HepG2 (cell line): ENCODE results near the gene SFT2D1. TPM values are rescaled to one million over a fixed set of nuclear protein-coding genes. Genes with fewer than 3 reads are reported as not detected.

Experiments used
- ATAC-seq: fragments of 200-7000 bp; cut with Tn5 transposase; 3 replicates; pipeline ENCODE4 v1.9.1; 2020; ENCODE audit warnings: mild to moderate bottlenecking, moderate library complexity
- BruUV-seq: library from RNA; stranded (reverse); fragments of 400-500 nt; replicated peaks from 2 replicates; lab custom pipeline; 2021; lab: Mats Ljungman, UMichigan
- CTCF ChIA-PET: fragments of 300-600 bp; formaldehyde crosslinking; extraction: SDS; loops from one replicate; lab custom pipeline; 2021; ENCODE audit warnings: low total read pairs, inconsistent platforms, low intra/inter-chr PET ratio; lab: Yijun Ruan, JAX
- POLR2A ChIA-PET: fragments of 350-600 bp; sonication (Branson Sonifier 250); formaldehyde crosslinking; loops from one replicate; lab custom pipeline; 2020; ENCODE audit warnings: antibody characterized with exemption, inconsistent platforms; lab: Yijun Ruan, JAX
- DNase-seq: peaks from one replicate; pipeline ENCODE4 v3.0.0-alpha.2; 2015; ENCODE audit warnings: low spot score
- FAIRE-seq: peaks from 3 replicates; lab custom pipeline; 2011; peaks lifted over from hg19 to GRCh38; lab: Jason Lieb, UNC
- H2AFZ ChIP-seq: one replicate; pipeline ENCODE4 v1.6.1; 2011; ENCODE audit warnings: low read length, inconsistent platforms
- H3K27ac ChIP-seq: fragments of 300-600 bp; 3 replicates; pipeline ENCODE4 v1.8.0; 2011; ENCODE audit warnings: mixed run types, mild to moderate bottlenecking, mixed read lengths, low read length, inconsistent platforms; ENCODE audit not compliant: insufficient read depth; ENCODE audit errors: extremely low read length
- H3K27me3 ChIP-seq, 2 experiments: fragments of 200-600 bp in 1 of 2; 2 replicates in 1 of 2; 3 replicates in 1 of 2; pipeline versions ENCODE4 v1.6.0 to v1.8.0; 2011; ENCODE audit warnings: low read length in 2 of 2, mild to moderate bottlenecking in 2 of 2, moderate library complexity in 2 of 2, inconsistent platforms in 1 of 2; ENCODE audit not compliant: insufficient read depth in 2 of 2, control insufficient read depth in 1 of 2
- H3K36me3 ChIP-seq, 2 experiments: fragments of 200-600 bp in 1 of 2; replicated peaks in 1 of 2; 2 replicates in 1 of 2; 3 replicates in 1 of 2; pipeline versions ENCODE4 v1.5.1 to v1.8.0; 2011; ENCODE audit warnings: low read length in 2 of 2, inconsistent platforms in 1 of 2; ENCODE audit not compliant: insufficient read depth in 2 of 2, control insufficient read depth in 1 of 2
- H3K4me1 ChIP-seq: 2 replicates; pipeline ENCODE4 v1.5.1; 2012; ENCODE audit warnings: low read length, inconsistent platforms; ENCODE audit not compliant: insufficient read depth
- H3K4me2 ChIP-seq: 2 replicates; pipeline ENCODE4 v1.6.0; 2011; ENCODE audit warnings: low read depth, low read length, inconsistent platforms
- H3K4me3 ChIP-seq, 3 experiments: fragments of 200-600 bp in 1 of 3; sonication (generic), shearing (Covaris generic) in 1 of 3; replicated peaks in 1 of 3; 2 replicates each; pipeline ENCODE4 v1.5.1; 2011 to 2016; ENCODE audit warnings: low read length in 3 of 3, inconsistent platforms in 2 of 3, low read depth in 2 of 3, mild to moderate bottlenecking in 2 of 3, control low read depth in 1 of 3, mixed read lengths in 1 of 3; ENCODE audit not compliant: insufficient read depth in 1 of 3
- H3K79me2 ChIP-seq: one replicate; pipeline ENCODE4 v1.6.1; 2011; ENCODE audit warnings: low read length, inconsistent platforms; ENCODE audit not compliant: insufficient read depth
- H3K9ac ChIP-seq: 2 replicates; pipeline ENCODE4 v1.6.0; 2011; ENCODE audit warnings: mild to moderate bottlenecking, low read depth, low read length, inconsistent platforms; ENCODE audit not compliant: insufficient read depth
- H3K9me3 ChIP-seq: 2 replicates; pipeline ENCODE4 v1.5.1; 2012; ENCODE audit warnings: mild to moderate bottlenecking, low read length
- H4K20me1 ChIP-seq: 2 replicates; pipeline ENCODE4 v1.6.0; 2011; ENCODE audit warnings: inconsistent platforms, mild to moderate bottlenecking, low read length, moderate library complexity; ENCODE audit not compliant: insufficient read depth
- CEBPB ChIP-seq: IDR thresholded peaks from 2 replicates; pipeline ENCODE4 v1.6.1; 2011; ENCODE audit warnings: low read depth, low read length, improper control_type of control experiment, borderline replicate concordance
- YY1 ChIP-seq: IDR thresholded peaks from 2 replicates; pipeline ENCODE4 v1.6.1; 2011; ENCODE audit warnings: low read length, low read depth, moderate library complexity, mild to moderate bottlenecking; ENCODE audit not compliant: insufficient read depth, insufficient replicate concordance
- WGBS: methylation state at CpG from one replicate; pipeline ENCODE4 v1.1.6; 2017; ENCODE audit warnings: low lambda C conversion rate; 5-methylcytosine and 5-hydroxymethylcytosine counted together
- in situ Hi-C: cut with HindIII; loops from 2 replicates; pipeline ENCODE4 v1.10.0; 2017; ENCODE audit warnings: low pct_unique_long_range_greater_than_20kb; ENCODE audit not compliant: extremely low pct_ligation_motif_present
- intact Hi-C: fragments of 100-400 bp; cut with micrococcal nuclease; formaldehyde crosslinking; loops from one replicate; pipeline ENCODE4 v1.10.0; 2022; ENCODE audit not compliant: unreplicated experiment
- polyA plus RNA-seq, 8 experiments: library from polyadenylated mRNA; depleted of rRNA in 3 of 8; stranded (reverse) in 7 of 8; unstranded in 1 of 8; fragments of >200 nt; fragmentation: Illumina TruSeq in 4 of 8; extraction: Trizol in 4 of 8; gene quantifications; 2 replicates each; pipeline versions ENCODE4 v1.2.1 to v1.2.3, GENCODE V29; 2011 to 2016; ENCODE audit warnings: low read depth in 4 of 8, missing spikeins in 1 of 8, mixed read lengths in 1 of 8; ENCODE audit not compliant: insufficient read depth in 1 of 8
- total RNA-seq, 5 experiments: library from RNA; depleted of rRNA; stranded (reverse); fragments of >200 nt; fragmentation: Illumina TruSeq; extraction: Trizol; gene quantifications; 2 replicates each; pipeline ENCODE4 v1.2.3, GENCODE V29; 2016; ENCODE audit warnings: low read depth in 1 of 5
- TF ChIP-seq, protein P1 (sequence below): sonication (generic); formaldehyde crosslinking; IDR thresholded peaks from 2 replicates; pipeline ENCODE4 v1.8.0; 2022; ENCODE audit warnings: missing genetic modification reagents, mild to moderate bottlenecking, moderate library complexity, borderline replicate concordance
- TF ChIP-seq, protein P2 (sequence below): fragments of 450-650 bp; IDR thresholded peaks from 2 replicates; pipeline ENCODE4 v1.6.1; 2016

Gene SFT2D1
- total and polyA plus RNA-seq, 2 of the 13 experiments (the other 11 are each of a cell fraction or from before 2014, with no cell fraction given) = 115 to 147 TPM

DNA sequence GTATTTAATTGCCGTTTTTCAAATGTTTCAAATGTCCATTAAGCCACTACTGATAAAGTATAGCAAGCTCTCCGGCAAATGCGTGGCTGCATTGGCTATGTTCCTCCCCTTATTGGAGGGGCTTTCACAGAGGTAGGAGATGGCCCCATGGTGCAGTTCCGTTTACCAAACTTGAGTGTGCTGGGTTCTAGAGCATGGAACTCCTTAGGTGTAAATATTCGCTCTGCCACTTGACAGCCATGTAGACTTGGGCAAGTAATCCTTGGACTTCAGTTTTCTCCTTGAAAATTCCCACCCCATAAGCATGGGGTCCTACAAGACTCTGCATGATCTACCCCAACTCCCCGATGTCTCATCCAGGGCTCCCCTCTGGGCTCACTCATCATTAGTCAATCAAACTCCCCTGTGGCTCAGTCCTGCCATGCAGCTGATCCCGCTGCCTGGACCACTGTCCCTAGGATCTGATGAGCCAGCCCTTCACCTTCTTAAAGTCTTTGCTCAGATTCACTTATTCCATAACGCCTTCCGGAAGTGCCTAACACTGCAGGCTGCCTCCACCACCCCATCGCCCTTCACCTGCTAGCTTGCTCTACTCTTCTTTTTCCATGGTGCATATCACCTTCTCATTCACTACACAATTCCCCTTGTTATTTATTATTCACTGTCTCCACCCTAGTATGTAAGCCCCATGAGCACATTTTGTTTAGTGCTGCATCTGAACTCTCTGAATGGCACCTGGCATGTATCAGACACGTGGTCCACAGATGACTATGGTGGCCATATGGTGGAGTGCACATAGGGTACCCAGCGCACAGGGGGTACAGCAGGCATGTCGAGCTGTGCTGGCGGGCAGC, 52.9 kb downstream of the SFT2D1 start:
- CTCF ChIA-PET = no interaction called here
- no peak for DNase-seq
- in situ Hi-C loops = no loop called here

More for the DNA sequence above, 52.9 kb downstream of the SFT2D1 start:
- H3K4me3 ChIP-seq = no peak overlapping the region
- no peak overlapping the region for H3K4me2 ChIP-seq
- H2AFZ ChIP-seq = no peak overlapping the region
- H3K9ac ChIP-seq = no peak overlapping the region
- no peaks in the 10 kb centered on the region for H3K36me3 ChIP-seq
- H3K9me3 ChIP-seq = no peaks in the 10 kb centered on the region
- peaks cover 4 to 51% of the 10 kb centered on the region in 2 experiments; a peak in 3 of 5 replicates for H3K27me3 ChIP-seq
- TF ChIP-seq YY1 = no peak
- no peak for TF ChIP-seq CEBPB
- TF ChIP-seq, protein P1, sequence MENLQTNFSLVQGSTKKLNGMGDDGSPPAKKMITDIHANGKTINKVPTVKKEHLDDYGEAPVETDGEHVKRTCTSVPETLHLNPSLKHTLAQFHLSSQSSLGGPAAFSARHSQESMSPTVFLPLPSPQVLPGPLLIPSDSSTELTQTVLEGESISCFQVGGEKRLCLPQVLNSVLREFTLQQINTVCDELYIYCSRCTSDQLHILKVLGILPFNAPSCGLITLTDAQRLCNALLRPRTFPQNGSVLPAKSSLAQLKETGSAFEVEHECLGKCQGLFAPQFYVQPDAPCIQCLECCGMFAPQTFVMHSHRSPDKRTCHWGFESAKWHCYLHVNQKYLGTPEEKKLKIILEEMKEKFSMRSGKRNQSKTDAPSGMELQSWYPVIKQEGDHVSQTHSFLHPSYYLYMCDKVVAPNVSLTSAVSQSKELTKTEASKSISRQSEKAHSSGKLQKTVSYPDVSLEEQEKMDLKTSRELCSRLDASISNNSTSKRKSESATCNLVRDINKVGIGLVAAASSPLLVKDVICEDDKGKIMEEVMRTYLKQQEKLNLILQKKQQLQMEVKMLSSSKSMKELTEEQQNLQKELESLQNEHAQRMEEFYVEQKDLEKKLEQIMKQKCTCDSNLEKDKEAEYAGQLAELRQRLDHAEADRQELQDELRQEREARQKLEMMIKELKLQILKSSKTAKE (CRISPR knock-in tag) = 0 out of 2 replicates have a peak, but pooled peaks have one; percentile 13
- TF ChIP-seq, protein P2, sequence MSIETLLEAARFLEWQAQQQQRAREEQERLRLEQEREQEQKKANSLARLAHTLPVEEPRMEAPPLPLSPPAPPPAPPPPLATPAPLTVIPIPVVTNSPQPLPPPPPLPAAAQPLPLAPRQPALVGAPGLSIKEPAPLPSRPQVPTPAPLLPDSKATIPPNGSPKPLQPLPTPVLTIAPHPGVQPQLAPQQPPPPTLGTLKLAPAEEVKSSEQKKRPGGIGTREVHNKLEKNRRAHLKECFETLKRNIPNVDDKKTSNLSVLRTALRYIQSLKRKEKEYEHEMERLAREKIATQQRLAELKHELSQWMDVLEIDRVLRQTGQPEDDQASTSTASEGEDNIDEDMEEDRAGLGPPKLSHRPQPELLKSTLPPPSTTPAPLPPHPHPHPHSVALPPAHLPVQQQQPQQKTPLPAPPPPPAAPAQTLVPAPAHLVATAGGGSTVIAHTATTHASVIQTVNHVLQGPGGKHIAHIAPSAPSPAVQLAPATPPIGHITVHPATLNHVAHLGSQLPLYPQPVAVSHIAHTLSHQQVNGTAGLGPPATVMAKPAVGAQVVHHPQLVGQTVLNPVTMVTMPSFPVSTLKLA = peak; percentile 60
- H3K27ac ChIP-seq = no peak overlapping the region
- H4K20me1 ChIP-seq = no peaks in the 10 kb centered on the region
- peak; percentile 44 for ATAC-seq
- FAIRE-seq = no peak
- intact Hi-C loops = no loop called here
- H3K79me2 ChIP-seq = no peaks in the 10 kb centered on the region
- no peaks in the 10 kb centered on the region for H3K4me1 ChIP-seq
- no TSS peak for BruUV-seq
- 53% methylated on average over 14 of the region's 14 CpGs for WGBS
- POLR2A ChIA-PET = no interaction called here
